ENCODE data around the gene ACYP2.

Gene ACYP2

GRCh38 chr2:54164106-54164505 lies 48.7 kb downstream of the ACYP2 start:
- DNase-seq: no peak

GRCh38 chr2:54166121-54166773 lies 50.8 kb downstream of the ACYP2 start:
- DNase-seq: no peak

GRCh38 chr2:54176577-54176976 lies 61.2 kb downstream of the ACYP2 start:
- DNase-seq: no peak

GRCh38 chr2:54183281-54183680 lies 67.9 kb downstream of the ACYP2 start:
- DNase-seq: no peak

GRCh38 chr2:54183972-54184371 lies 68.6 kb downstream of the ACYP2 start:
- DNase-seq: no peak

- no peak for DNase-seq
These were observed 69.7 kb downstream of the ACYP2 start for GRCh38 chr2:54185105-54185504.

GRCh38 chr2:54187331-54187730 lies 71.9 kb downstream of the ACYP2 start:
- no peak for DNase-seq

GRCh38 chr2:54189539-54189938 lies 74.1 kb downstream of the ACYP2 start:
- no peak for DNase-seq

GRCh38 chr2:54191361-54192135 lies 76.1 kb downstream of the ACYP2 start:
- DNase-seq: no peak

GRCh38 chr2:54194761-54195750 lies 79.6 kb downstream of the ACYP2 start:
- DNase-seq: no peak

- DNase-seq: no peak
These were observed 81.2 kb downstream of the ACYP2 start for GRCh38 chr2:54196646-54197045.

- no peak for DNase-seq
These were observed 89.1 kb downstream of the ACYP2 start for GRCh38 chr2:54204476-54204875.

- DNase-seq: peak; percentile 57
These were observed 91.2 kb downstream of the ACYP2 start for GRCh38 chr2:54206596-54206995.

- no peak for DNase-seq
These were observed 92.3 kb downstream of the ACYP2 start for GRCh38 chr2:54207666-54208195.

- no peak for DNase-seq
These were observed 93.2 kb downstream of the ACYP2 start for GRCh38 chr2:54208364-54209240.

GRCh38 chr2:54209379-54209778 lies 94.0 kb downstream of the ACYP2 start:
- DNase-seq: no peak

- DNase-seq: no peak
These were observed 97.0 kb downstream of the ACYP2 start for GRCh38 chr2:54212456-54212855.

- no peak for DNase-seq
These were observed 97.7 kb downstream of the ACYP2 start for GRCh38 chr2:54213082-54213481.

GRCh38 chr2:54224997-54225396 lies 109.6 kb downstream of the ACYP2 start:
- no peak for DNase-seq

GRCh38 chr2:54226260-54226659 lies 110.8 kb downstream of the ACYP2 start:
- DNase-seq: no peak

- DNase-seq: no peak
These were observed 112.4 kb downstream of the ACYP2 start for GRCh38 chr2:54227798-54228197.

- DNase-seq: no peak
These were observed 113.5 kb downstream of the ACYP2 start for GRCh38 chr2:54228945-54229344.

Measured in NCI-H774 (cell line).